T-helper 2 cell treated with Interferon-gamma antibody and Interleukin-4, amounts not matched to agents 100 ng/mL and 5 ng/mL, for 36 hours (primary cell): ENCODE results near the gene DLK1. TPM values are rescaled to one million over a fixed set of nuclear protein-coding genes. Genes with fewer than 3 reads are reported as not detected.

ENCODE experiments used
- total RNA-seq: library from RNA; stranded (reverse); gene quantifications from 2 replicates; pipeline ENCODE4 v1.2.3, GENCODE V29; 2022

Gene DLK1
- total RNA-seq, 1 donor from 2014 or later = not detected

Other genes with a start within 250 kb of the DLK1 start
- gene BEGAIN, start 139.5 kb upstream of the DLK1 start, total RNA-seq = 2.2 and 2.8 TPM in 2 replicates
- gene MEG3, start 99.2 kb downstream of the DLK1 start, total RNA-seq = not detected in 2 replicates
- not detected in 2 replicates for gene RTL1, start 176.8 kb downstream of the DLK1 start, total RNA-seq